GM15510 (cell line): Measurements from ENCODE around the gene CALHM2.
A peak's percentile ranks its signal among the peaks of the same experiment; 100 is the strongest.

ENCODE experiments used
- POLR2A ChIP-seq: IDR thresholded peaks from 3 replicates; pipeline ENCODE4 v1.6.1; 2011; ENCODE audit warnings: borderline replicate concordance; ENCODE audit not compliant: insufficient read length; ENCODE audit errors: extremely low read depth

CALHM2 gene, protein sequence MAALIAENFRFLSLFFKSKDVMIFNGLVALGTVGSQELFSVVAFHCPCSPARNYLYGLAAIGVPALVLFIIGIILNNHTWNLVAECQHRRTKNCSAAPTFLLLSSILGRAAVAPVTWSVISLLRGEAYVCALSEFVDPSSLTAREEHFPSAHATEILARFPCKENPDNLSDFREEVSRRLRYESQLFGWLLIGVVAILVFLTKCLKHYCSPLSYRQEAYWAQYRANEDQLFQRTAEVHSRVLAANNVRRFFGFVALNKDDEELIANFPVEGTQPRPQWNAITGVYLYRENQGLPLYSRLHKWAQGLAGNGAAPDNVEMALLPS

DNA sequence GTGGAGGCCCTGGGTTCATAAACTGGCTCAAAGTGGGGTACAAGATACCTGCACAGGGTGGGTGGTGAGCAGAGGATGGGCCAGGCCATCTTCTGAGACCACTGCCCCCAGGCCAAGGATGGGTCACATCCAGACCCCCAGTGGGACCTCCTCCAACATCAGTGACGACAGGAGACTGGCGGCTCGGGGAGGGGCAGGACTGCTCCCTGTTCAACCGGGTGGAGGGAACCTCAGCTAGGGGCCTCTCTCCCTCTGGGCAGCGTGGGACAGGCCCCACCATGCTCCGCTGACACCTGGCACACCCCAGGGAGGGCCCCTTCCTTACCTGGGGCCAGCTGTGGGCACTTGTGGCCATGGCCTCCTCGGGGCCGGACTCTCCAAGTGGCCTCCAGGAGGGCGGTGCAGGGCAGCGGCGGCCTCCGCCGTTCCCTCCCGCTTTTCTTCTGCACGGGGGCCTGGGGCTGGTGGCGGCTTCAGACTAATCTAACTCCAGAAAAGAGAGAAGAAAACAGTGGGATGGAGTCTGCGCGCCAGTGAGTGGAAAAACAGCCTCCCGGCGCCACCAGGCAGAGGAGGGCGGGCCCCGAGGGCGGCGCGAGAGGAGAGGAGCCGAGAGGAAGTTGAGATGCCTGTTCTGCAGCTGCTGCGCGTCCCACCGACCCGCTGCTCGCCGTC is at the start of gene CALHM2:
Gene CALHM2, minus strand, starts transcription at position 540 of the 675 bp plus-strand sequence. CDS start 2,429 bp downstream, outside the sequence.
- TF ChIP-seq POLR2A, result peak; percentile 58

DNA sequence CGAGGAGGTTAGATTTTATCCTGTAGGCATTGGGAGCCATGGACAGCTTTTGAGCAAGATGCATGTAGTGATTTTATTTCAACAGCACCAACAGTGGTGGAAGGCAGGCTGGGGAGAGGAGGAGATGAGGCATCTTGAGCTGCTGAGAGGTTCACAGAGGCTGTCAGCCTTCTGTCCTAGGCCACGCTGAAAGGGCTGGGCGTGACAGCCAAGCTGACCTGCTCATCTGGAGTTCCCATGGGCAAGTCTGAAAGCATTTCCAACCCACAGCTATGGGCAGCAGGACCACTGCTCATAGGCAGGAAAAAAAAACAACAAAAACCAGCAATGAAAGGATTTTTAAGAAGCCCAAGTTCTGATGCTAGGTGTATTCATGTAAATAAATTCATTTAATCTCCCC is 49.0 kb upstream of the CALHM2 start:
- TF ChIP-seq POLR2A, result no peak

DNA sequence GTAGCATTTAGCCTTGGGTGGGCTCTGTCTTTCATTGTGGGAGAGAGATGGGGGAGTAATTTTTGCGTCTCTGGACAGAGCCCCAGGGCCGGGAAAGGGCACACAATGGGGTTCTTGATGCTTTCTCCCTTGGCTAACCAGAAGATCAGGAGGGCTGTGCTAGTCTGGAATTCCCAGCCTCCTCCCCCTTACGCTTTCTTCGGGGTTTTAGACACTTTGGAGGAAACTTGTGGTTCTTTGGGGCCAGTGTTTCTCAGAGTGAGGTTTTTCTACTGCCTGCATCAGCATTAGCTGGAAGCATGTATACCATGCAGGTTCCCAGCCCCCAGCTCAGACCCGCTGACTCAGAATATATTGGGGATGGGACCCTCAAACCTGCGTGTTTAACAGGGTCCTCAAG is 48.3 kb upstream of the CALHM2 start:
- TF ChIP-seq POLR2A, result no peak

DNA sequence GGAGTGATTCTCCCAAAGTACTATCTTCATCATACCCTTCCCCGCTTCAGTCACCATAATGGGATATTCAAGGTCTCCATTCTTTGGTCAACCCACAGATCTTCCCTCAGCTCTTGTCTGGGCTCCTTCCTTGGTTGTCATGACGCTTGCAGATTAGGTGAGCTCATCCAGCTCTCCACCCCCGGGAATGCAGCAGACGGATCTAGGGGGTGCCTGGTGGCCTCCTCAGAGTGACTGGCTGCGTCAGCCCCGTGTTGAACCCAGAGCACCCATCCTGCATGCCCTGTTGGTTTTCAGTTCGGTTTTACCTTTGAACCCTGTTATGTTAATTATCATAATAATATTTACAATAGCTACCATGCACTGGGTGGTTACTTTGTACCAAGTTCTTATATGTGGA is 47.7 kb upstream of the CALHM2 start:
- TF ChIP-seq POLR2A, result no peak

DNA sequence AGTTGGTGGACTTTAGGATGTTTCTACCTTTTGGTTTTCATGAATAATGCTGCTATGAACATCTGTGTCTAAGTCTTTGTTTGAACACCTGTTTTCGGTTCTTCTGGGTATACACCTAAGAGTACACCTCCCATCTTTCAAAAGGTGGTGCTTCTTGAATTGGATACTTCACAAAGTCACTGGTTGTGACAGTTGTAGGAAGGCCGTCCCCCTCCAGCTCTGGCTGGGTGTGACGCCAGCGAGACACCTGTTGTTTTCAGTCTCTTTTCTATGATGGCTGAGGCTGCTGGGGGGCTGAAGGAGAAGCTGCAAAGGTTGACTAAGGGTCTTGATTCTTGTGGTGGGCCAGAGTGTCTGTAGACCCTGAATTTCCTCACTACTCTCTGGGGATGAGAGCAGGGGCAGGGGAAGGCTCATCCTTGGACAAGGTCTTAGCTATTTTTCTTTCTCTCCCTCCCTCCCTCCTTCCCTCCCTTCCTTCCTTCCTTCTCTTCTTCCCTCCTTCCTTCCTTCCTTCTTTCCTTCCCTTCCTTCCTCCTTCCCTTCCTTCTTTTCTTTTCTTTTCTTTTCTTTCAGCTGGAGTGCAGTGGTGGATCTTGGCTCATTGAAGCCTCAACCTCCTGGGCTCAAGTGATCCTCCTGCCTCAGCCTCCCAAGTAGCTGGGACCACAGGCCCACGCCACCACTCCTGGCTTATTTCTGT is 46.9 kb upstream of the CALHM2 start:
- TF ChIP-seq POLR2A, result no peak

DNA sequence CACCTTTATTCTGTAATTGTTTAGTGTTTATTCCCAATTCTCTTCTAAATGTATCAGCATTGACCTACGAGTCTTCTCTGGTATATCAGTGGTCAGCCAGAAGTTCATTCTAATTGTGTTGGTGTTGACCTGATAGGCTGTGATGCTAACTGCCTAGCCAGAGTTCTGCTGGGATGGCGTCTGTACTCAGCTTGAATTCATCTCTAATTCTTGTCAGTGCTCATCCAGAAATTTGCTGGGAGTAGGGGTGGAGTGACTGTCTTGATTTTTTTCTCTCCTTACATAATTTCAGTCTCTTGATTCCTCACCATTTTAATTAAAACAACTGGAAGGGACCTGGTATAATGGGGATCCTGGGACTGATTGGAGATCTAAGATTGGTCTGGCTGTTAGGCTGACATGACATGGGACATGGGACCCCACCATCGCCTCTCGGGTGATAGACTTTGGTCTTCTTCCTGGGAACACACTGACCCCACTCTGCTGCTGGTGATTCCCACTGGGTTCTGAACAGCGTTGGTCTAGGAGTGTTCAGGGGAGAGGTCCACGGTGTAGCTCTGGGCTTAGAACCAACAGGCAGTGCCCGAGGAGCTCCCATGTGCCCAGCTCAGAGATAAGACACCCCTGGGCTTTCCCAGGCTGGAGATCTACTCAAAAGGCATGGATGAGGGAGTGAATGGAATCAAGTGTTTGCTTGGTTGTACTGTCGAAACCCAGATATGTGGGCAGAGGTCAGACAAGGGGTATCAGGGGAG is 45.2 kb upstream of the CALHM2 start:
- TF ChIP-seq POLR2A, result no peak

DNA sequence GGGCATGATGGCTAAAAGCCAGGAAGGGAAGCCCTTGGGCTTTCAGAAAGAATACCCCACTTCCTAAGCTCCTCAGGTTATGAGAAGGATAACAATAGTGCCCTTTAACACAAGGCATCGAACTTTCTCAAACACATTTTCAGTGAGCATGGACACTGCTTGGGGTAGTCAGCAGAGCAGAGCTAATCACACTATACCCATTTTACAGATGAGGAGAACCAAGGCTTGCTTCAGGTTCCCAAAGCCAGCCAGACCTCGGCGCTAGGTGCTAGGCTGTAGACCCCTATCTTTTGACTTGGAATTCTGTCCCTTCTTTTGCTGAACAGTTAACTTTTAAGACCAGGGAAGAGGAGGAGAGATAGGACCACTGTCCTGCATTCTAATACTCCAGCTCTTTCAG is 43.2 kb upstream of the CALHM2 start:
- no peak for TF ChIP-seq POLR2A

DNA sequence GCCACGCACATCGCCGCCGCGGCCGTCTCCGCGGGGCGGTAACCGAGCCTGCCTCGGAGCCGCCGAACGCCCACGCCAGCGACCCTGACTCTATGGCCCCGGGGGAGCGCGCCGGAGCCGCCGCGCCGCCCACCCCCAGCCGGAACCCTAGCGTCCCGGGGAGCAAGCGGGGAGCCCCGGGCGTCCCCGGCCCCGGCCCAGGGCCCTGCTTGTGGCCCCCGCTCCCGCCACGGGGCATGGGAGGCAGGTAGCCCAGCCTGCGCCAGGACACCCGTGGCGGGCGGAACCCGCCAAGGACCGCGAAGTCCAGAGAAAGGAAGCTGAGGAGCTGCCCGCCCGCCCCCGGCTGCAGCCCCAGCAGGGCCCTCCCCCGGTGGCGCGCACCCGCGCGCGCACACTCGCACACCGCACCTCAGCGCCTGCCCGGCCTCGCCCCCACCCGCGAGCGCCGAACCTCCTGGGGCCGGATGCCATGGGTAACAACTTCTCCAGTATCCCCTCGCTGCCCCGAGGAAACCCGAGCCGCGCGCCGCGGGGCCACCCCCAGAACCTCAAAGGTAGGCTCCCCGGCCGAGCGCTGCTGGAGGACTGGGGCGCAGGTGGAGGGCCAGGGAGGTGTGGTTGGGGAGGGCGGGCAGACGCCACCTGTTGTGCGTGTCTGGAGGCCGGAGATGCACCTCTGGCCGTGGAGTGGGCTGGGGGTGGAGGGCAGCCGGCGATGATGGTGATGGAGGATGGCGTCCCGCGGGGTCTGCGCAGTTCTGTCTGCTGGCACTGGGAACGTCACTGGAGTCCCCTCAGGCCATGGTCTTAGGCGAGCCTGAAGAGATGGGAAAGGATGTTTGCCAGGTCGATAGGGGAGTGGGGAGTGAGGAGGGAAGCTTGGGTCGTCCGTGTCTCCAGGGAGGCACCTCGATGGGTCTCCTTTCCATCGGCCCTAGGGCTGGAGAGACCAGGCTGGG is 42.0 kb upstream of the CALHM2 start:
- no peak for TF ChIP-seq POLR2A

DNA sequence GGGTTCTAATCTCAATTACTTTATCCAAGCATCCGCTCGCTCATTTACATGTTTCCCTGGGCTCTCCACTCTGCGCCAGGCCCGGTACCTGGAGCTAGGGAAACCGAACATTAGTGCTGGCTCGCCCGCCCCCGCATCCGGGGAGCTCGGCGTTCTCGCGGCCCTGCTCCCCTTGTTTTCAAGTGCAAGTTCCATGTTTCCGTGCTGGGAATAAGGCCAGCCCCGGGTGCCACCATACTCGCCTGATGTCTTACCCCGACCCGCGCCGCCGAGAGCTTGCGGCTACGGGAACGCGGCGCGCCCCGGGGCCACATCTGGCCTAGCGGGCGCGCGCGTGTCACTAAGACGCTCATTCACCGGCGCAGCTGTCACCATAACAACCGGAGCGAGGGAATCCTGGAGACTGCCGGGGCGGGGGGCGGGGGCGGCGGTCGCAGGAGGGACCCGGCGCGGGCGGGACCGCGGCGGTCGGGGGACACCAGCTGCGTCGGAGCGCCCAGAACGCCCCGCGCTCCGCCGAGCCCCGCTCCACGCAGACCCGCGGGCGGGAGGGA is 41.3 kb upstream of the CALHM2 start, which contains the start of gene NEURL1:
Gene NEURL1, plus strand, starts transcription at position 344 of the 554 bp plus-strand sequence. CDS start 683 bp downstream, outside the sequence.
- no peak for TF ChIP-seq POLR2A

DNA sequence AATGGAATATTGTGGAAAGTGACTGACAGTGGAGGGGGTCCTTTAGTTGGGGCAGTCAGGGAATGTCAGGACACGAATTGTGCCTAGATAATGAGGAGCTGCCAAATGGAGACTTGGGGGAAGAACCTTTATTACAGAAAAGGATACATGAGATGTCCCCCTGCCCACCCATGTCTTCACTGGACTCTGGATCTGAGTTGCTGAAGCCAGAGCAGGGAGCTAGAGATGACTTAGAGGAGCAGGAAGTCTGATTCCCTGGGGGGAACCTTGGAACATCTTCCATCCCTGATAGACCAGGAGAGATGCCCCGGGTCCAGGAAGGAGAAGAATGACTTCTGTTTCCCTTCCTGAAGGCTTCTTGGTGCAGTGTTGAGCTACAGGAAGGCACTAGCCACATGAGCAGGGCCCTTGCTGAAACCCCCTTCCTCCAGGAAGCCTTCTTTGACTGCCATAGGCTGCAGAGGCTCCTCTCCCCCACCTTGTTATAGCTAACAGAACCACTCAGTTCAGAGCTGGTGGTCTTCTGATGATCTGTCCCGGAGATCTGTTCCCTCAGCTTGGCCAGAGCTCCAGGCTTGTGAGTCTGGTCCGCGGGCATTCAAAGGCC is 40.6 kb upstream of the CALHM2 start:
- TF ChIP-seq POLR2A, result no peak

DNA sequence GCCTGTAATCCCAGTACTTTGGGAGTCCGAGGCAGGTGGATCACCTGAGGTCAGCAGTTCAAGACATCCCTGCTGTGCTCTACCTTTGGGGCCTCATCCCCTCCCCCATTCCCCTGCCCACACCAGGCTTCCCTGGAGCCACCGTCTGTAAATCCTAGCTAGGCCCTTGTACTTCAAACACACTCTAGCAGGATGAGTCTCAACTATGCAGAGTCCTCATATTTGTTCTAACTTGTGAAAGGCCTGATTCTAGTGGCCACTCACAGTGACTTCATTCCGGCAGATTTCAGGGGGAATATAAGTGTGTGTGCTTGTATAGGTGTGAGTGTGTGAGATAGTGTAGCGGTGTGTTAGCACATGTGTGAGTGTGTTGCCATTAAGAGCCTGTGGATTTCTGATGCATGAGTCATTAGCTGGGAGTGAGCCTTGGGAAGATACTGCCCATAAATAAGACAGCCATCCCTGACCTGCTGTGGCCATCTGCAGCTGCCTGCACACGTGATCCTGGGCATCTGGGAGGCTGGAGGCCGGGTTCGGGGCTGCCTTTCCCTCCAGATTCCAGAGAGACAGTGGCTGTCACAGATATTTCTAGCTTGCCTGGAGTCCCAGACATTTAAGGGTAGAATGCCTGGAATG is 39.7 kb upstream of the CALHM2 start:
- no peak for TF ChIP-seq POLR2A

DNA sequence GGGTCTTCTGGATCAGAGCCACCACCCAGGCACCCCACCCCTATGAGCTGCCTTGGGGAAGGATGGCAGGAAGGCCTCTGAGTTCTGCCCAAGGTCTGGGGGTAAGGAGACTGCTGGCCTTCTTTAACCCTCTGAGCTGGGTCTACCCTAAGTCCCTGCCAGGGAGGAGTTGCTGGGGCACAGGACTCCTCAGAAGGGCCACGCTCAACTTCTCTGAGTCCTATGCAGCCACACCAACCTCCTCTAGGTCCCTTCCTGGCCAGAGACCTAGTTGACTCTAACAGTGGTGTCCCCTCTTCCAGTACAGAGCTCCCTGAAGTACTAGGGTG is 38.8 kb upstream of the CALHM2 start:
- no peak for TF ChIP-seq POLR2A

DNA sequence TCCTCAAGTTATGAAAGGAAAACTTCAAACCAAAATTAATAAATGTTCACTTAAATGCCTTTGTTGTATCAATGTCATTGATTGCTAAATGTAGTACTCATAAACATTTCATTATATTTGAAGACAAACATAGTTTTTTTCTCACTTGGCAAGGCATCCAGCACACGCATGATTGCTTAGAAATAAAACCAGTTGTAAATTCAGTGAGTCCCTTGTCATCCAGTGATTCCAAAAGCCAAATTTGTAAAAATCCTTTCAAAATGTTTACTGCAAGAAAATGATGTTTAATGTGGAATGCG is 35.2 kb upstream of the CALHM2 start:
- TF ChIP-seq POLR2A, result no peak

DNA sequence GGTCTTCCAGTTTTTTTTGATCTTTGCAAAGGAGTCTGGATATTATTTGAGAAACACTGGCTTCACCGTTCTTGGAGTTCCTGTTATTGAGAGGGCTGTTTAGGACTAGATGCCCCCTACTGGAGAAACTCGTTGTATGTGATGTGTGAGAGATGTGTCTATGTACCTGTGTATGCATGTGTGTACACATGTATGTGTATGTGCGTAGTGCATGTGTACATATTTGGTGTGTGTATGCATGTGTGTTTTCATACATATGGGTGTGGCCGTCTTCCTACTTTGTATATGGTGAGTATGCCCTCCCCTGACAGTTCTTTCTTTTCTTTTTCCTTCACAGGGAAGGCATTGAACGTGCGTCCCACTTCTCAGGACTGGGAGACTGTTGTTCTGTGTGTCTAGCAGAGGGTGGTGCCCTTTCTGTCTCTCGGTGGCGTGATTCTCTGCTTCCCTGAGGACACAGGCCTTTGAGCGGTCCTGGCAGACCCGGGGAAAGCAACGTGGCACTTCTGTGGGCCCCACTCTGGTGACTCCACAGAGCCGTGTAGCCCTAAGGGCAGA is 29.9 kb upstream of the CALHM2 start:
- TF ChIP-seq POLR2A, result no peak
